Activated naive CD8-positive, alpha-beta T cell treated with anti-CD3 and anti-CD28 coated beads, Interleukin-2, amount 50 U/mL, for 24 hours (primary cell): ENCODE data around the gene AIRE.
"Not testable (repeated sequence)": the region's sequence is repeated elsewhere in the genome, so short reads cannot be mapped to it uniquely, and the experiment has no call there.

Experiments
- ATAC-seq: fragments of 150-1000 bp; cut with Tn5 transposase; one replicate; pipeline ENCODE4 v1.10.0; 2021
- DNase-seq: peaks from one replicate; pipeline ENCODE4 v3.0.0; 2021
- H3K27ac Mint-ChIP-seq: one replicate; pipeline ENCODE4 v1.8.0; 2021; ENCODE audit warnings: mild to moderate bottlenecking, mixed read lengths
- H3K27me3 Mint-ChIP-seq: one replicate; pipeline ENCODE4 v1.8.0; 2021; ENCODE audit warnings: mixed read lengths
- H3K36me3 Mint-ChIP-seq: one replicate; pipeline ENCODE4 v1.8.0; 2021; ENCODE audit warnings: low read depth, mixed read lengths
- H3K4me1 Mint-ChIP-seq: one replicate; pipeline ENCODE4 v1.8.0; 2021; ENCODE audit warnings: mixed read lengths
- H3K4me3 Mint-ChIP-seq: one replicate; pipeline ENCODE4 v1.8.0; 2021; ENCODE audit warnings: mild to moderate bottlenecking, moderate library complexity, mixed read lengths
- H3K9me3 Mint-ChIP-seq: one replicate; pipeline ENCODE4 v1.8.0; 2021; ENCODE audit warnings: mixed read lengths

The AIRE gene

GRCh38 chr21:44294391-44295162, 8.9 kb downstream of the AIRE start:
- DNase-seq (no peak), ATAC-seq (no peak)
- no peaks in the 10 kb centered on the region for H3K36me3 Mint-ChIP-seq
- no peaks in the 10 kb centered on the region for H3K27me3 Mint-ChIP-seq
- no peak overlapping the region for H3K4me3 Mint-ChIP-seq
- H3K9me3 Mint-ChIP-seq, result no peaks in the 10 kb centered on the region
- H3K27ac Mint-ChIP-seq, result no peak overlapping the region
- H3K4me1 Mint-ChIP-seq, result peaks cover 28% of the 10 kb centered on the region

- ATAC-seq, result no peak
- no peaks in the 10 kb centered on the region for H3K36me3 Mint-ChIP-seq
- no peak for DNase-seq
- no peaks in the 10 kb centered on the region for H3K9me3 Mint-ChIP-seq
- H3K4me3 Mint-ChIP-seq, result no peak overlapping the region
- H3K27me3 Mint-ChIP-seq, result no peaks in the 10 kb centered on the region
- H3K27ac Mint-ChIP-seq, result no peak overlapping the region
- peaks cover 28% of the 10 kb centered on the region for H3K4me1 Mint-ChIP-seq
Measured at GRCh38 chr21:44295163-44295573, 9.5 kb downstream of the AIRE start.

GRCh38 chr21:44295646-44296045, 10.0 kb downstream of the AIRE start:
- no peak for DNase-seq
- no peak for ATAC-seq
- Mint-ChIP-seq H3K27ac (no peak overlapping the region), H3K27me3 (no peaks in the 10 kb centered on the region), H3K4me1 (peaks cover 28% of the 10 kb centered on the region), H3K36me3 (no peaks in the 10 kb centered on the region), H3K9me3 (no peaks in the 10 kb centered on the region), H3K4me3 (no peak overlapping the region)

- no peaks in the 10 kb centered on the region for H3K9me3 Mint-ChIP-seq
- peaks cover 33% of the 10 kb centered on the region for H3K4me1 Mint-ChIP-seq
- H3K27ac Mint-ChIP-seq, result no peak overlapping the region
- peaks cover 2% of the 10 kb centered on the region for H3K36me3 Mint-ChIP-seq
- no peaks in the 10 kb centered on the region for H3K27me3 Mint-ChIP-seq
- ATAC-seq (no peak), DNase-seq (no peak)
- H3K4me3 Mint-ChIP-seq, result no peak overlapping the region
Measured at GRCh38 chr21:44296103-44296519, 10.4 kb downstream of the AIRE start.

- Mint-ChIP-seq H3K36me3 (peaks cover 2% of the 10 kb centered on the region), H3K4me1 (peaks cover 40% of the 10 kb centered on the region)
- no peak for ATAC-seq
Measured at GRCh38 chr21:44296916-44297315, 11.2 kb downstream of the AIRE start.

GRCh38 chr21:44297525-44298290, 12.0 kb downstream of the AIRE start:
- DNase-seq, result peak; percentile 82
- ATAC-seq, result peak; percentile 55
- H3K9me3 Mint-ChIP-seq, result no peaks in the 10 kb centered on the region
- H3K27me3 Mint-ChIP-seq, result no peaks in the 10 kb centered on the region
- H3K36me3 Mint-ChIP-seq, result peaks cover 2% of the 10 kb centered on the region
- peaks cover 46% of the 10 kb centered on the region for H3K4me1 Mint-ChIP-seq
- H3K4me3 Mint-ChIP-seq, result peak overlapping the region; percentile 21
- peak overlapping the region; percentile 67 for H3K27ac Mint-ChIP-seq

More at GRCh38 chr21:44296916-44297315, 11.2 kb downstream of the AIRE start:
- Mint-ChIP-seq H3K4me3 (no peak overlapping the region), H3K9me3 (no peaks in the 10 kb centered on the region), H3K27me3 (no peaks in the 10 kb centered on the region), H3K27ac (no peak overlapping the region)
- DNase-seq, result no peak

- no peak for ATAC-seq
Measured at GRCh38 chr21:44298301-44298700, 12.6 kb downstream of the AIRE start.

GRCh38 chr21:44299085-44299457, 13.4 kb downstream of the AIRE start:
- Mint-ChIP-seq H3K27me3 (no peaks in the 10 kb centered on the region), H3K4me3 (peak overlapping the region; percentile 85), H3K27ac (peak overlapping the region; percentile 93), H3K4me1 (peaks cover 57% of the 10 kb centered on the region), H3K36me3 (peaks cover 4% of the 10 kb centered on the region), H3K9me3 (no peaks in the 10 kb centered on the region)
- DNase-seq, result no peak
- no peak for ATAC-seq

More at GRCh38 chr21:44298301-44298700, 12.6 kb downstream of the AIRE start:
- Mint-ChIP-seq H3K27ac (peak overlapping the region; percentile 67), H3K27me3 (no peaks in the 10 kb centered on the region), H3K4me1 (peaks cover 49% of the 10 kb centered on the region), H3K36me3 (peaks cover 2% of the 10 kb centered on the region), H3K9me3 (no peaks in the 10 kb centered on the region), H3K4me3 (peak overlapping the region; percentile 21)
- DNase-seq, result no peak

GRCh38 chr21:44299458-44300261, 14.0 kb downstream of the AIRE start, which contains the start of gene PFKL:
Gene PFKL, plus strand, starts transcription at chr21:44300053. Its CDS starts 53 bp downstream, at chr21:44300106.
- Mint-ChIP-seq H3K27me3 (no peaks in the 10 kb centered on the region), H3K9me3 (no peaks in the 10 kb centered on the region), H3K27ac (peak within 1 kb of the TSS; percentile 93), H3K36me3 (peaks cover 4% of the 10 kb centered on the region), H3K4me3 (peak within 1 kb of the TSS; percentile 85), H3K4me1 (peaks cover 58% of the 10 kb centered on the region)
- ATAC-seq, result peak; percentile 69
- DNase-seq, result peak; percentile 77

GRCh38 chr21:44300262-44300959, 14.7 kb downstream of the AIRE start:
- ATAC-seq, result peak; percentile 42
- H3K4me1 Mint-ChIP-seq, result peaks cover 57% of the 10 kb centered on the region
- peaks cover 7% of the 10 kb centered on the region for H3K36me3 Mint-ChIP-seq
- H3K27ac Mint-ChIP-seq, result peak overlapping the region; percentile 56
- H3K27me3 Mint-ChIP-seq, result no peaks in the 10 kb centered on the region
- H3K9me3 Mint-ChIP-seq, result no peaks in the 10 kb centered on the region
- peak; percentile 74 for DNase-seq
- peak overlapping the region; percentile 82 for H3K4me3 Mint-ChIP-seq

GRCh38 chr21:44301141-44301540, 15.5 kb downstream of the AIRE start:
- Mint-ChIP-seq H3K27me3 (no peaks in the 10 kb centered on the region), H3K36me3 (peaks cover 7% of the 10 kb centered on the region), H3K4me1 (peaks cover 56% of the 10 kb centered on the region)

GRCh38 chr21:44301961-44302406, 16.3 kb downstream of the AIRE start:
- Mint-ChIP-seq H3K36me3 (peaks cover 7% of the 10 kb centered on the region), H3K4me1 (peaks cover 56% of the 10 kb centered on the region), H3K9me3 (no peaks in the 10 kb centered on the region), H3K27me3 (no peaks in the 10 kb centered on the region), H3K4me3 (peak overlapping the region; percentile 34), H3K27ac (peak overlapping the region; percentile 56)
- no peak for ATAC-seq
- no peak for DNase-seq

More at GRCh38 chr21:44301141-44301540, 15.5 kb downstream of the AIRE start:
- no peak for ATAC-seq
- peak overlapping the region; percentile 56 for H3K27ac Mint-ChIP-seq
- DNase-seq, result no peak
- peak overlapping the region; percentile 82 for H3K4me3 Mint-ChIP-seq
- H3K9me3 Mint-ChIP-seq, result no peaks in the 10 kb centered on the region

GRCh38 chr21:44302573-44303401, 17.1 kb downstream of the AIRE start:
- H3K27ac Mint-ChIP-seq, H3K4me3 Mint-ChIP-seq, ATAC-seq, DNase-seq, H3K27me3 Mint-ChIP-seq, H3K9me3 Mint-ChIP-seq: not testable (repeated sequence)
- Mint-ChIP-seq H3K4me1 (peaks cover 50% of the 10 kb centered on the region), H3K36me3 (peaks cover 11% of the 10 kb centered on the region)
